Vagina (tissue), 2 donors: Measurements from ENCODE around the gene WFDC12. TPM values are rescaled to one million over a fixed set of nuclear protein-coding genes. Genes with fewer than 3 reads are reported as not detected.

Source experiments
- DNase-seq, 2 donors: peaks; one replicate each; pipeline ENCODE4 v3.0.0-alpha.2; 2017; ENCODE audit errors: extremely low spot score in 2 of 2
- H3K27ac ChIP-seq: fragments of 200-600 bp; sonication (generic); one replicate; pipeline ENCODE4 v1.5.1; 2019
- H3K27me3 ChIP-seq: fragments of 200-600 bp; sonication (generic); one replicate; pipeline ENCODE4 v1.5.1; 2019
- H3K36me3 ChIP-seq, 2 donors: fragments of 200-600 bp; sonication (generic); one replicate each; pipeline ENCODE4 v1.5.1; 2017 to 2019
- H3K4me1 ChIP-seq: fragments of 200-600 bp; sonication (generic); one replicate; pipeline ENCODE4 v1.5.1; 2019
- H3K4me3 ChIP-seq, 2 donors: fragments of 200-600 bp; sonication (generic); 1 replicate in 1 of 2; 2 replicates in 1 of 2; pipeline ENCODE4 v1.5.1; 2016 to 2019
- H3K9me3 ChIP-seq: fragments of 200-600 bp; sonication (generic); one replicate; pipeline ENCODE4 v1.5.1; 2019
- POLR2A ChIP-seq, 2 donors: fragments of 450-650 bp; IDR thresholded peaks; one replicate each; pipeline ENCODE4 v1.6.1; 2017; ENCODE audit warnings: antibody characterized with exemption in 2 of 2, mild to moderate bottlenecking in 2 of 2, moderate library complexity in 2 of 2
- POLR2AphosphoS5 ChIP-seq, 2 donors: sonication (generic); formaldehyde crosslinking; IDR thresholded peaks; one replicate each; pipeline ENCODE4 v1.9.0; 2017; ENCODE audit warnings: antibody characterized with exemption in 2 of 2, mild to moderate bottlenecking in 2 of 2, low read depth in 1 of 2; ENCODE audit not compliant: insufficient read depth in 1 of 2
- intact Hi-C: fragments of 100-400 bp; cut with DNase I; formaldehyde crosslinking; loops from one replicate; pipeline ENCODE4 v1.15.1; 2023
- total RNA-seq: library from RNA; depleted of rRNA; stranded (reverse); fragments of >200 nt; gene quantifications from one replicate; pipeline ENCODE4 v1.2.3, GENCODE V29; 2016
- TF ChIP-seq, protein P1 (sequence below), 3 experiments: fragments of 450-650 bp in 2 of 3; fragments of 200-600 bp in 1 of 3; sonication (generic) in 1 of 3; IDR thresholded peaks; one replicate each; pipeline ENCODE4 v1.5.1; 2017 to 2019; ENCODE audit warnings: antibody characterized with exemption in 3 of 3, mild to moderate bottlenecking in 2 of 3, moderate library complexity in 2 of 3

Gene WFDC12
- total RNA-seq, 1 donor from 2014 or later: 4.4 TPM

DNA sequence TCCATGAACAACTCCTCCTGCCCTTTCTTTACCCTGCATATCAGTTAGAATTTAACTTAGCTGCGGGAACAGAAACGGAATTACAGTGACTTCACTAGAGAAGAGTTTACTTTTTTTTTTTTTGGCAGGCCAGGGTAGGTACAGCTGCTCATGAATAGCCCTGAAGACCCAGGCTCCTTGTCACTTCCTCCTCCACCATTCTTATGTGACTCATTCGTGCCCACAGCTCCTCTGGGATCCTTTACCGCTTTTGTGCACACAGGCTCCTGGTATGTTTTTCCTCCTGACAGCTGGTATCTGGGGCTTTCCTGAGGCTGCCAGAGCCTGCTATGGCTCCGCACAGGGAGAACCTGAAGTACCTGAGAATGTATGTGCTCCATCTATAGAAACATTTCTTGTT lies 19.5 kb downstream of the WFDC12 start:
- H3K27me3 ChIP-seq: no peaks in the 10 kb centered on the region
- H3K36me3 ChIP-seq: no peaks in the 10 kb centered on the region
- no peaks in the 10 kb centered on the region for H3K9me3 ChIP-seq
- TF ChIP-seq, protein P1, sequence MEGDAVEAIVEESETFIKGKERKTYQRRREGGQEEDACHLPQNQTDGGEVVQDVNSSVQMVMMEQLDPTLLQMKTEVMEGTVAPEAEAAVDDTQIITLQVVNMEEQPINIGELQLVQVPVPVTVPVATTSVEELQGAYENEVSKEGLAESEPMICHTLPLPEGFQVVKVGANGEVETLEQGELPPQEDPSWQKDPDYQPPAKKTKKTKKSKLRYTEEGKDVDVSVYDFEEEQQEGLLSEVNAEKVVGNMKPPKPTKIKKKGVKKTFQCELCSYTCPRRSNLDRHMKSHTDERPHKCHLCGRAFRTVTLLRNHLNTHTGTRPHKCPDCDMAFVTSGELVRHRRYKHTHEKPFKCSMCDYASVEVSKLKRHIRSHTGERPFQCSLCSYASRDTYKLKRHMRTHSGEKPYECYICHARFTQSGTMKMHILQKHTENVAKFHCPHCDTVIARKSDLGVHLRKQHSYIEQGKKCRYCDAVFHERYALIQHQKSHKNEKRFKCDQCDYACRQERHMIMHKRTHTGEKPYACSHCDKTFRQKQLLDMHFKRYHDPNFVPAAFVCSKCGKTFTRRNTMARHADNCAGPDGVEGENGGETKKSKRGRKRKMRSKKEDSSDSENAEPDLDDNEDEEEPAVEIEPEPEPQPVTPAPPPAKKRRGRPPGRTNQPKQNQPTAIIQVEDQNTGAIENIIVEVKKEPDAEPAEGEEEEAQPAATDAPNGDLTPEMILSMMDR (IDR thresholded peaks at IDR 0.05): no peak
- TF ChIP-seq POLR2A (IDR thresholded peaks at IDR 0.05) (no peak), POLR2AphosphoS5 (IDR thresholded peaks at IDR 0.05; ENCODE audit: insufficient read depth in 1 of 2, low read depth in 1 of 2) (no peak)
- peaks cover 6% of the 10 kb centered on the region for H3K4me1 ChIP-seq
- DNase-seq: no peak
- no peak overlapping the region for H3K4me3 ChIP-seq
- H3K27ac ChIP-seq: no peak overlapping the region
- intact Hi-C loops: no loop called here

DNA sequence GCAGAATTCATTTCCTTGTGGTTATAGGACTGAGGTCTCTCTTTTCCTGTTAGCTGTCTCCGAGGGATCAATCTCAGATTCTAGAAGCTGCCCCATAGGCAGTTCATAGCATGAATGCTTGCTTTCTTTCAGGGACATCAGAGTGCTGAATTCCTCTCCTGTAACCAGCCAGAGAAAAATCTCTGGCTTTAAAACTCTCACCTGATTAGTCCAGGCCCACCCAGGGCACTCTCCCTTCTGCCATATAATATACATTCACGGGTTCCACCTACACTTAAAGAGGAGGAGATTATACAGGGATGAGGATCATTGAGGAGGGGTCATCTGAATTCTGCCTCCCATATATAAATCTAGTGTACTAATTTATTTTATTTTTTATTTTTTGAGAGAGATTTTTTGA lies 21.2 kb downstream of the WFDC12 start:
- H3K9me3 ChIP-seq: no peaks in the 10 kb centered on the region
- DNase-seq: no peak
- H3K36me3 ChIP-seq: no peaks in the 10 kb centered on the region
- H3K27ac ChIP-seq: no peak overlapping the region
- TF ChIP-seq POLR2AphosphoS5 (IDR thresholded peaks at IDR 0.05; ENCODE audit: insufficient read depth in 1 of 2, low read depth in 1 of 2) (no peak), POLR2A (IDR thresholded peaks at IDR 0.05) (no peak)
- TF ChIP-seq, protein P1 (IDR thresholded peaks at IDR 0.05): no peak
- H3K4me1 ChIP-seq: peaks cover 6% of the 10 kb centered on the region
- no peaks in the 10 kb centered on the region for H3K27me3 ChIP-seq
- intact Hi-C loops: no loop called here
- no peak overlapping the region for H3K4me3 ChIP-seq

DNA sequence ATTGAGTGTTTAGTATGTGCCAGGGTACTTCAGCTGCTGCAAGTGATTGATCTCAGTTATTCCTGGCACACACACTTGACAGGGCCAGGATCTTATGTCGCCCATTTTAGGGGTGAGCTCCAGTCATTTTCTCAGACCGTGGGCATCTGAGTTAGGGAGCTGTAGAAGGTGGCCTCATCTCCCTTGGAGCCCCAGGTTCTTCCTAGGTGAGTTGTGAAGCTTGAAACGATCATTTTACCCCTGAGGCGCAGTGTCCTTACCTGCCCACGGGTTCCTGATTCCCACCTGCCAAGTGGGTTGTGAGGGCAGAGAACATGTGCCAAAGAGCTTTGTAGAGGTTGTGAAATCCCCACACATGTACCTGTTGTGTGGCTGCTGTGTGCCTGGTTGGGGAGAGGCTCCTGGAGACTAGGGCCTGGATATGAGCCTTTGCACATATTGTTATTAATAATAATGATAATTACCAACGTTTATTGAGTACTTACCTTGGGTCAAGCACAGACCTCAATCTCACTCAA lies 22.9 kb downstream of the WFDC12 start:
- H3K4me1 ChIP-seq: peaks cover 6% of the 10 kb centered on the region
- H3K27me3 ChIP-seq: peaks cover 6% of the 10 kb centered on the region
- DNase-seq: no peak
- H3K27ac ChIP-seq: no peak overlapping the region
- intact Hi-C loops: no loop called here
- H3K9me3 ChIP-seq: no peaks in the 10 kb centered on the region
- no peak overlapping the region for H3K4me3 ChIP-seq
- TF ChIP-seq POLR2A (IDR thresholded peaks at IDR 0.05) (no peak), POLR2AphosphoS5 (IDR thresholded peaks at IDR 0.05; ENCODE audit: insufficient read depth in 1 of 2, low read depth in 1 of 2) (no peak)
- TF ChIP-seq, protein P1 (IDR thresholded peaks at IDR 0.05): no peak
- no peaks in the 10 kb centered on the region for H3K36me3 ChIP-seq

DNA sequence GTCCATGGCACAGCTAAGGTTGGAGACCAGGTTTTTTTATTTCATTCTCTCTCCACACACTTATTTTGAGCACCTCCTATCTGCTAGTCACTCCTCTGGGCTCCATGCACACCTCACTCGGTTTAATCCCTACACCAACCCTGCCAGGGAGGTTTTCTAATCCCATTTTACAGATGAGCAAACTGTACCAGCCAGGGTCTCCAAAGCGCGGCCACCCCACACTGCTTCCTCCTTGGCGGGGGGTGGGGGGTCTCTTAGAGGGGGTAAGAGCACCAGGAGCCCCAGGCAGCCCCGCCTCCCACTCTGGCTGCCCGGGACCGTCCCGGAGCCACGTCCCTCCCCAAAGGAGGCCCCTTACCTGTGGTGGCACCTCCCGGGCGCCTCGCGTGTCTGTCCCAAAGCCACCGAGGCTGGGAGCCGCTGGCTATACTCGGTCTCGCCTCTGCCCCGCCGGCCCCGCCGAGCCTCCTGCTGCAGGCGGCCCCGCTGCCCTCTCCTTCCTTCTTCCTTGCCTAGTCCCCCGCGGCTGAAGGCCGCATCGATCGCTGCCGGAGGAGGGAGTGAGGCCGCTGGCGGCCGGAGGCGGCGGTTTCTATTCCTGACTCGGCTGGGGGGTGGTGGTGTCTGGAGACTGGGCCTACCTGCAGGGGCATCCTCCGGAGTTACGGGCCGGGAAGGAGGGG lies 23.6 kb downstream of the WFDC12 start, which contains the start of gene KCNS1:
Gene KCNS1 (minus strand): TSS at position 565 of the 683 bp plus-strand sequence. CDS start 1,891 bp downstream, outside the sequence.
- intact Hi-C loops: no loop called here
- no peaks in the 10 kb centered on the region for H3K36me3 ChIP-seq
- TF ChIP-seq POLR2AphosphoS5 (IDR thresholded peaks at IDR 0.05; ENCODE audit: insufficient read depth in 1 of 2, low read depth in 1 of 2) (no peak), POLR2A (IDR thresholded peaks at IDR 0.05) (no peak)
- TF ChIP-seq, protein P1 (IDR thresholded peaks at IDR 0.05): no peak
- DNase-seq: no peak
- no peak within 1 kb of the TSS for H3K4me3 ChIP-seq
- H3K27me3 ChIP-seq: peaks cover 6% of the 10 kb centered on the region
- no peaks in the 10 kb centered on the region for H3K9me3 ChIP-seq
- no peak within 1 kb of the TSS for H3K27ac ChIP-seq
- peaks cover 6% of the 10 kb centered on the region for H3K4me1 ChIP-seq
